K562 (cell line): Measurements from ENCODE around the gene SLX4IP. TPM values are rescaled to one million over a fixed set of nuclear protein-coding genes. Genes with fewer than 3 reads are reported as not detected.

Experiments
- BRF1 ChIP-seq: IDR thresholded peaks from 3 replicates; pipeline ENCODE4 v1.6.1; 2011; ENCODE audit warnings: borderline replicate concordance, mild to moderate bottlenecking; ENCODE audit not compliant: insufficient read length; ENCODE audit errors: extremely low read depth
- DPF2 ChIP-seq: fragments of 450-650 bp; IDR thresholded peaks from 2 replicates; pipeline ENCODE4 v1.6.1; 2016
- ELF2 ChIP-seq: fragments of 250-450 bp; sonication (Bioruptor Pico); IDR thresholded peaks from 2 replicates; pipeline ENCODE4 v1.5.0; 2021; ENCODE audit warnings: mild to moderate bottlenecking
- GATAD2A ChIP-seq: fragments of 450-650 bp; IDR thresholded peaks from 2 replicates; pipeline ENCODE4 v1.6.1; 2017
- GATAD2B ChIP-seq: fragments of 450-650 bp; IDR thresholded peaks from 2 replicates; pipeline ENCODE4 v1.6.1; 2017; ENCODE audit warnings: mild to moderate bottlenecking, borderline replicate concordance
- RHOXF2B ChIP-seq: fragments of 250-450 bp; sonication (Bioruptor Pico); conservative IDR thresholded peaks from 2 replicates; pipeline ENCODE4 v1.5.1; 2021
- SREBF2 ChIP-seq: sonication (generic); formaldehyde crosslinking; IDR thresholded peaks from 2 replicates; pipeline ENCODE4 v1.4.0; 2020; ENCODE audit warnings: mild to moderate bottlenecking, missing genetic modification reagents
- TEAD4 ChIP-seq, 2 experiments: sonication (generic) in 1 of 2; formaldehyde crosslinking in 1 of 2; IDR thresholded peaks; 2 replicates each; pipeline versions ENCODE4 v1.6.1 to v1.8.0; 2012 to 2022; ENCODE audit warnings: borderline replicate concordance in 1 of 2, inconsistent platforms in 1 of 2, low read length in 1 of 2, mild to moderate bottlenecking in 1 of 2, missing genetic modification reagents in 1 of 2
- ZBTB17 ChIP-seq: fragments of 450-650 bp; formaldehyde crosslinking; IDR thresholded peaks from 2 replicates; pipeline ENCODE4 v1.4.0; 2020; ENCODE audit warnings: mild to moderate bottlenecking
- ZEB2 ChIP-seq: fragments of 450-650 bp; IDR thresholded peaks from 2 replicates; pipeline ENCODE4 v1.6.1; 2016
- ZNF57 ChIP-seq: fragments of 450-650 bp; formaldehyde crosslinking; IDR thresholded peaks from 2 replicates; pipeline ENCODE4 v1.4.0; 2020; ENCODE audit warnings: mild to moderate bottlenecking, moderate library complexity
- ZNF584 ChIP-seq: fragments of 200-800 bp; sonication (Bioruptor generic); IDR thresholded peaks from 2 replicates; pipeline ENCODE4 v1.6.1; 2016; ENCODE audit warnings: low read depth, mild to moderate bottlenecking, missing genetic modification characterization, missing compliant biosample characterization
- ZNF77 ChIP-seq: fragments of 250-450 bp; sonication (Bioruptor Pico); IDR thresholded peaks from 2 replicates; pipeline ENCODE4 v1.5.0; 2020
- ZZZ3 ChIP-seq: fragments of 450-650 bp; IDR thresholded peaks from 2 replicates; pipeline ENCODE4 v1.6.1; 2016; ENCODE audit warnings: antibody characterized with exemption, mild to moderate bottlenecking, moderate library complexity
- polyA plus RNA-seq, 8 experiments: library from polyadenylated mRNA; depleted of rRNA in 4 of 8; stranded (reverse) in 5 of 8; unstranded in 3 of 8; fragments of >200 nt; fragmentation: Nextera tagmentation in 2 of 8; fragmentation: Illumina TruSeq in 1 of 8; extraction: Ambion mirVana in 2 of 8; extraction: Trizol in 1 of 8; gene quantifications; 2 replicates each; pipeline versions ENCODE4 v1.2.1 to v1.2.3, GENCODE V29; 2011 to 2014; ENCODE audit warnings: inconsistent platforms in 1 of 8, missing spikeins in 1 of 8
- total RNA-seq, 7 experiments: library from RNA; depleted of rRNA in 6 of 7; stranded (reverse); fragments of >200 nt in 6 of 7; fragmentation: Illumina TruSeq in 2 of 7; extraction: Trizol in 2 of 7; gene quantifications; 2 replicates each; pipeline versions ENCODE4 v1.2.1 to v1.2.3, GENCODE V29; 2011 to 2021; ENCODE audit warnings: low replicate concordance in 1 of 7
- TF ChIP-seq, protein P1 (sequence below): fragments of 450-650 bp; IDR thresholded peaks from 2 replicates; pipeline ENCODE4 v1.6.1; 2016; ENCODE audit warnings: low read depth, mild to moderate bottlenecking, moderate library complexity
- TF ChIP-seq, protein P2 (sequence below): fragments of 250-450 bp; sonication (Bioruptor Pico); IDR thresholded peaks from 2 replicates; pipeline ENCODE4 v1.5.0; 2022; ENCODE audit warnings: mild to moderate bottlenecking
- TF ChIP-seq, protein P3 (sequence below), 2 experiments: fragments of 450-650 bp in 1 of 2; sonication (generic) in 1 of 2; formaldehyde crosslinking in 1 of 2; IDR thresholded peaks; 2 replicates each; pipeline versions ENCODE4 v1.7.1 to v1.9.0; 2016 to 2022; ENCODE audit warnings: inconsistent platforms in 1 of 2, mild to moderate bottlenecking in 1 of 2, missing genetic modification reagents in 1 of 2

SLX4IP gene
- total and polyA plus RNA-seq, 9 of the 15 experiments (the other 6 are each of a cell fraction or from before 2014, with no cell fraction given), result 1.5 to 5.9 (median 3.5) TPM

DNA sequence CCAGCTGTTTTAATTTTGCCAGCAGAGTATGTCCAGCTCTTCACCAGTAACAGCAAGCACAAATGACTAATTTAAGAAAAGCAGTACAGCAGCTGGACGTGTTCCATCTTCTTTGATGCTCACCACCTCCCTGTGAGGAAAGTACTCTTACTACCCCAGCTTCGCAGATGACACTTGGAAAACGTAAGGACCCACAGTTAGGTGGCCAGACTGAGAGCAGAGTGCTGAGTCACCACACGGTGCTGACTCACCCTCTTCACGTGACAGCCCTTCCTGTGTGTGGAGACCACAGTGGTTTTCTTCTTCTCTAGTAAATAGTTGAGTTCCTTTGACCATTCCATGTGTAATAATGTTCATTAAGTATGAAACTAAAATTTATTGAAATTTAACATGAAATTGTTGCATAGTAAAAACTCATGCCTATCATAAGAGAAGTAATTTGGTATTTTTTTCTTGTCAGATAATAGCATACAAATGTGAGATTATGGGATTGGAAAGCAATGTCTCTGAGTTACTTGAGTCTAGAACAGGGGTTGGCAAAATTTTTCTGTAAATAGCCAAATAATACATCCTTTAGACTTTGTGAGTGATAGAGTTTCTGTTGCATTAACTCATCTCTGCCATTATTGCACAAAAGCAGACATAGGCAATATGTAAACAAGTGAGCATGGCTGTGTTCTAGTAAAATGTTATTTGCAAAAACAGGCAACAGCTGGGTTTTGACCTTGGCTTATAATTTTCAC lies 76.6 kb downstream of the SLX4IP start (continued):
- TF ChIP-seq ELF2 (no peak), TEAD4 (IDR thresholded peaks at IDR 0.05; ENCODE audit: low read length) (no peak), TEAD4 (CRISPR knock-in tag; IDR thresholded peaks at IDR 0.05; ENCODE audit: borderline replicate concordance) (no peak), ZNF77 (CRISPR knock-in tag) (no peak), ZEB2 (0 out of 2 replicates have a peak, but pooled peaks have one; percentile 29), GATAD2A (no peak), DPF2 (peak; percentile 93), ZNF584 (CRISPR knock-in tag) (peak; percentile 61), GATAD2B (no peak), ZNF57 (CRISPR knock-in tag) (no peak), SREBF2 (CRISPR knock-in tag) (no peak), ZBTB17 (CRISPR knock-in tag) (no peak), RHOXF2B (no peak), ZZZ3 (0 out of 2 replicates have a peak, but pooled peaks have one; percentile 42), BRF1 (no peak)
- TF ChIP-seq, protein P1, sequence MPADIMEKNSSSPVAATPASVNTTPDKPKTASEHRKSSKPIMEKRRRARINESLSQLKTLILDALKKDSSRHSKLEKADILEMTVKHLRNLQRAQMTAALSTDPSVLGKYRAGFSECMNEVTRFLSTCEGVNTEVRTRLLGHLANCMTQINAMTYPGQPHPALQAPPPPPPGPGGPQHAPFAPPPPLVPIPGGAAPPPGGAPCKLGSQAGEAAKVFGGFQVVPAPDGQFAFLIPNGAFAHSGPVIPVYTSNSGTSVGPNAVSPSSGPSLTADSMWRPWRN, result no peak
- TF ChIP-seq, protein P2, sequence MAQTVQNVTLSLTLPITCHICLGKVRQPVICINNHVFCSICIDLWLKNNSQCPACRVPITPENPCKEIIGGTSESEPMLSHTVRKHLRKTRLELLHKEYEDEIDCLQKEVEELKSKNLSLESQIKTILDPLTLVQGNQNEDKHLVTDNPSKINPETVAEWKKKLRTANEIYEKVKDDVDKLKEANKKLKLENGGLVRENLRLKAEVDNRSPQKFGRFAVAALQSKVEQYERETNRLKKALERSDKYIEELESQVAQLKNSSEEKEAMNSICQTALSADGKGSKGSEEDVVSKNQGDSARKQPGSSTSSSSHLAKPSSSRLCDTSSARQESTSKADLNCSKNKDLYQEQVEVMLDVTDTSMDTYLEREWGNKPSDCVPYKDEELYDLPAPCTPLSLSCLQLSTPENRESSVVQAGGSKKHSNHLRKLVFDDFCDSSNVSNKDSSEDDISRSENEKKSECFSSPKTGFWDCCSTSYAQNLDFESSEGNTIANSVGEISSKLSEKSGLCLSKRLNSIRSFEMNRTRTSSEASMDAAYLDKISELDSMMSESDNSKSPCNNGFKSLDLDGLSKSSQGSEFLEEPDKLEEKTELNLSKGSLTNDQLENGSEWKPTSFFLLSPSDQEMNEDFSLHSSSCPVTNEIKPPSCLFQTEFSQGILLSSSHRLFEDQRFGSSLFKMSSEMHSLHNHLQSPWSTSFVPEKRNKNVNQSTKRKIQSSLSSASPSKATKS (CRISPR knock-in tag), result no peak
- TF ChIP-seq, protein P3, sequence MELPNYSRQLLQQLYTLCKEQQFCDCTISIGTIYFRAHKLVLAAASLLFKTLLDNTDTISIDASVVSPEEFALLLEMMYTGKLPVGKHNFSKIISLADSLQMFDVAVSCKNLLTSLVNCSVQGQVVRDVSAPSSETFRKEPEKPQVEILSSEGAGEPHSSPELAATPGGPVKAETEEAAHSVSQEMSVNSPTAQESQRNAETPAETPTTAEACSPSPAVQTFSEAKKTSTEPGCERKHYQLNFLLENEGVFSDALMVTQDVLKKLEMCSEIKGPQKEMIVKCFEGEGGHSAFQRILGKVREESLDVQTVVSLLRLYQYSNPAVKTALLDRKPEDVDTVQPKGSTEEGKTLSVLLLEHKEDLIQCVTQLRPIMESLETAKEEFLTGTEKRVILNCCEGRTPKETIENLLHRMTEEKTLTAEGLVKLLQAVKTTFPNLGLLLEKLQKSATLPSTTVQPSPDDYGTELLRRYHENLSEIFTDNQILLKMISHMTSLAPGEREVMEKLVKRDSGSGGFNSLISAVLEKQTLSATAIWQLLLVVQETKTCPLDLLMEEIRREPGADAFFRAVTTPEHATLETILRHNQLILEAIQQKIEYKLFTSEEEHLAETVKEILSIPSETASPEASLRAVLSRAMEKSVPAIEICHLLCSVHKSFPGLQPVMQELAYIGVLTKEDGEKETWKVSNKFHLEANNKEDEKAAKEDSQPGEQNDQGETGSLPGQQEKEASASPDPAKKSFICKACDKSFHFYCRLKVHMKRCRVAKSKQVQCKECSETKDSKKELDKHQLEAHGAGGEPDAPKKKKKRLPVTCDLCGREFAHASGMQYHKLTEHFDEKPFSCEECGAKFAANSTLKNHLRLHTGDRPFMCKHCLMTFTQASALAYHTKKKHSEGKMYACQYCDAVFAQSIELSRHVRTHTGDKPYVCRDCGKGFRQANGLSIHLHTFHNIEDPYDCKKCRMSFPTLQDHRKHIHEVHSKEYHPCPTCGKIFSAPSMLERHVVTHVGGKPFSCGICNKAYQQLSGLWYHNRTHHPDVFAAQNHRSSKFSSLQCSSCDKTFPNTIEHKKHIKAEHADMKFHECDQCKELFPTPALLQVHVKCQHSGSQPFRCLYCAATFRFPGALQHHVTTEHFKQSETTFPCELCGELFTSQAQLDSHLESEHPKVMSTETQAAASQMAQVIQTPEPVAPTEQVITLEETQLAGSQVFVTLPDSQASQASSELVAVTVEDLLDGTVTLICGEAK (IDR thresholded peaks at IDR 0.05), result no peak
- TF ChIP-seq, protein P3 (CRISPR knock-in tag; IDR thresholded peaks at IDR 0.05), result no peak
